ENCODE results near the gene HM13. TPM values are rescaled to one million over a fixed set of nuclear protein-coding genes. Genes with fewer than 3 reads are reported as not detected.

HM13 gene
- total and polyA plus RNA-seq, 2 donors (not counting 3 experiments of a cell fraction or from before 2014, with no cell fraction given), result 211 to 218 TPM

- Histone ChIP-seq H3K27ac (ENCODE audit: insufficient read depth, low read depth, low read length) (no peak overlapping the region), H3K9me1 (replicated peaks; ENCODE audit: control insufficient read depth, extremely low read depth, insufficient read depth, low read length) (no peaks in the 10 kb centered on the region), H3K36me3 (ENCODE audit: control insufficient read depth in 2 of 2, extremely low read depth in 1 of 2, insufficient read depth in 2 of 2, low read length in 2 of 2) (no peaks in the 10 kb centered on the region), H3K4me2 (ENCODE audit: insufficient read depth, low read length) (no peak overlapping the region), H3K9me3 (replicated peaks; ENCODE audit: control insufficient read depth, insufficient read depth, low read length) (no peaks in the 10 kb centered on the region), H3K9ac (replicated peaks; ENCODE audit: extremely low read depth, insufficient read depth, low read length) (no peak overlapping the region), H3K4me3 (replicated peaks in 1 of 3; ENCODE audit: insufficient read depth in 1 of 3, low read depth in 1 of 3, low read length in 3 of 3) (no peak overlapping the region), H2AFZ (ENCODE audit: low read depth, low read length) (no peak overlapping the region), H3K27me3 (ENCODE audit: control insufficient read depth in 2 of 2, insufficient read depth in 2 of 2, low read length in 2 of 2) (peaks cover 0 to 11% of the 10 kb centered on the region in 2 experiments), H3K79me2 (ENCODE audit: control insufficient read depth, insufficient read depth, low read length) (no peaks in the 10 kb centered on the region), H4K20me1 (replicated peaks; ENCODE audit: control insufficient read depth, extremely low read depth, insufficient read depth, low read length) (no peaks in the 10 kb centered on the region), H3K4me1 (ENCODE audit: control insufficient read depth, extremely low read depth, insufficient read depth, low read length) (no peaks in the 10 kb centered on the region)
- no TSS peak for BruUV-seq (replicated peaks)
- TF ChIP-seq JUN (IDR thresholded peaks at IDR 0.05; ENCODE audit: borderline replicate concordance, insufficient read depth, insufficient read length, low read depth) (no peak), FOS (IDR thresholded peaks at IDR 0.05; ENCODE audit: borderline replicate concordance, insufficient read depth, low read length) (no peak), POLR2AphosphoS5 (IDR thresholded peaks at IDR 0.05; ENCODE audit: insufficient read depth, low read depth, low read length) (no peak)
- dilution Hi-C loops (cut with MboI; ENCODE audit: extremely low pct_ligation_motif_present, low sequenced_read_pairs) (no loop called here), intact Hi-C loops (cut with micrococcal nuclease) (no loop called here)
- POLR2A ChIA-PET, result no interaction called here
- CTCF ChIA-PET, result interaction anchor here (2.4 to 9.5 kb wide), 2 partner anchors 15 to 28 kb away, joined by 7 to 114 read pairs; no protein-coding TSS in a partner anchor
- DNase-seq (ENCODE audit: low read depth, low spot score) (no peak), FAIRE-seq (no peak)
Measured at GRCh38 chr20:31488115-31488514, 26.1 kb upstream of the HM13 start.

- Histone ChIP-seq H3K9me1 (replicated peaks; ENCODE audit: control insufficient read depth, extremely low read depth, insufficient read depth, low read length) (no peaks in the 10 kb centered on the region), H3K79me2 (ENCODE audit: control insufficient read depth, insufficient read depth, low read length) (no peaks in the 10 kb centered on the region), H3K9me3 (replicated peaks; ENCODE audit: control insufficient read depth, insufficient read depth, low read length) (no peaks in the 10 kb centered on the region), H3K27me3 (ENCODE audit: control insufficient read depth in 2 of 2, insufficient read depth in 2 of 2, low read length in 2 of 2) (peaks cover 0 to 11% of the 10 kb centered on the region in 2 experiments), H3K4me1 (ENCODE audit: control insufficient read depth, extremely low read depth, insufficient read depth, low read length) (no peaks in the 10 kb centered on the region), H4K20me1 (replicated peaks; ENCODE audit: control insufficient read depth, extremely low read depth, insufficient read depth, low read length) (no peaks in the 10 kb centered on the region), H3K36me3 (ENCODE audit: control insufficient read depth in 2 of 2, extremely low read depth in 1 of 2, insufficient read depth in 2 of 2, low read length in 2 of 2) (no peaks in the 10 kb centered on the region), H3K4me2 (ENCODE audit: insufficient read depth, low read length) (no peak overlapping the region), H3K9ac (replicated peaks; ENCODE audit: extremely low read depth, insufficient read depth, low read length) (no peak overlapping the region), H3K27ac (ENCODE audit: insufficient read depth, low read depth, low read length) (no peak overlapping the region), H2AFZ (ENCODE audit: low read depth, low read length) (no peak overlapping the region), H3K4me3 (replicated peaks in 1 of 3; ENCODE audit: insufficient read depth in 1 of 3, low read depth in 1 of 3, low read length in 3 of 3) (no peak overlapping the region)
- no TSS peak for BruUV-seq (replicated peaks)
- FAIRE-seq (no peak), DNase-seq (ENCODE audit: low read depth, low spot score) (no peak)
- intact Hi-C loops (cut with micrococcal nuclease) (no loop called here), dilution Hi-C loops (cut with MboI; ENCODE audit: extremely low pct_ligation_motif_present, low sequenced_read_pairs) (no loop called here)
- CTCF ChIA-PET, result interaction anchor here (2.4 to 9.5 kb wide), 2 partner anchors 14 to 29 kb away, joined by 7 to 114 read pairs; no protein-coding TSS in a partner anchor
- POLR2A ChIA-PET, result no interaction called here
- TF ChIP-seq JUN (IDR thresholded peaks at IDR 0.05; ENCODE audit: borderline replicate concordance, insufficient read depth, insufficient read length, low read depth), result no peak
- TF ChIP-seq CTCF (IDR thresholded peaks at IDR 0.05; ENCODE audit: extremely low read depth in 1 of 2, insufficient read depth in 1 of 2, low read depth in 1 of 2, low read length in 2 of 2), result no peak
Measured at GRCh38 chr20:31489152-31489551, 25.1 kb upstream of the HM13 start.

Measured in endothelial cell of umbilical vein (primary cell).